Hair follicular keratinocyte (primary cell): Measurements from ENCODE around the gene ANXA4. TPM values are rescaled to one million over a fixed set of nuclear protein-coding genes. Genes with fewer than 3 reads are reported as not detected.

Source experiments
- total RNA-seq: library from RNA; depleted of rRNA; stranded (reverse); fragments of >200 nt; gene quantifications from 2 replicates; pipeline ENCODE4 v1.2.3, GENCODE V29; 2015

ANXA4 gene
- 51.6 and 54.0 TPM in 2 replicates for total RNA-seq

DNA sequence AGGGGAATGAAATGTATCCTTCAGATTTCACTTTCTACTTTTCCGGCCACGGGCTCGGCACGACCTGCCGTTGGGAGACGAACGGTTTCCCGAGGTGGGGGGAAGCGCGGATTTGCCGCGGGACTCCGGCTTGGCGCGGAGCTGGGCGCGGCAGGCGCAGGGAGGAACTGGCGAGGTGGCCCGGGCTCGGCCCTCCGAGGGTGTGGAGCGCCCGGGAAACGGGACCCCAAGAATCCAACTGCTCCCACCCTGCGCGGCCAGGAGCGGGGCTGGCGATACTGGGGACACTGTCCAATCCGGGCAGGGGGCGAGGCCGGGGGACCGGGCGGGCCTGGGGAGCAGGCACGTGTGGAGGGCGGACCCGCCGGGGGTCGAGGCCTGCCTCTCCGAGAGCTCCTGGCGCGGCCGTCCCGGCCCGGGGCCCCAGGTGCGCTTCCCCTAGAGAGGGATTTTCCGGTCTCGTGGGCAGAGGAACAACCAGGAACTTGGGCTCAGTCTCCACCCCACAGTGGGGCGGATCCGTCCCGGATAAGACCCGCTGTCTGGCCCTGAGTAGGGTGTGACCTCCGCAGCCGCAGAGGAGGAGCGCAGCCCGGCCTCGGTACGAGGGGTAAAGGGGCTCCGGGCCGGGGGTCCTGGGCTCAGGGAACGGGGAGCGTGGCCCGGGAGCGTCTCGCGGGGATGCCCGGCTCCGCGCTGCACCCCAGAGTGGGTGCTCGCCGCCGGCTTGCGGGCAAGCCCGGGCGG is at the start of gene ANXA4:
Gene ANXA4, plus strand, starts transcription at position 560 of the 747 bp plus-strand sequence. CDS start 39,432 bp downstream, outside the sequence.

DNA sequence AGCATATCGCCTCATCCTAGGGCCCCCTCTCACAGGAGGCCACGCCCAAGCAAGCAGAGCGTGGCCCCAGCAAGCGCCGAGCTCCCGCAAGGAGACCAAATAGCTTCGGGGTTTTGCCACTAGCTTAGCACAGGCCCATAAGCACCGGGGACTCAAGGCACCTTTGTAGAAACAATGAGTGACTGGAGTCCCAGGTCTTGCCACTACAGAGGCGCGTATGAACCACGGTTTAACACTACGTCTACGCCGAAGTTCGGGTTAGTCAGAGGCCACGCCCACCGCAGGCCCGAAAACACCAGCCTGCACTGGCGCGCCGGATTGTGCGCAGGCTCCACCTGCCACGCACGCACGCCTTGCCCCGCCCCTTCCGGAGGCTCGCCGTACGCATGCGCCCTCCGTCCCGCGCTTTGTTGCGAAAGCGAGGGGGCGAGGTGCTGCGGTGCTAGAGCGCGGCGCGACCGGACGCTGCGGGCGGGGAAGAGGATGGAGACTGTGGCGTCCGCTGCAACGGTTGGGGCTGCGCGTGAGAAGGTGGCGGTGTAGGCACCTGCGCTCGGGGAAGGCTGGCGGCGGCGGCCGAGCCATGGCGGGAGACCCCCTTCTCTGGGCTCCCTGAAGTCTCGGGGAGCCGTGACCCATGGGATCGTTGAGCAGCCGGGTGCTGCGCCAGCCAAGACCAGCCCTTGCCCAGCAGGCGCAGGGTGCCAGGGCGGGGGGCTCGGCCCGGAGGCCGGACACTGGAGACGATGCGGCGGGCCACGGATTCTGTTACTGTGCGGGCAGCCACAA is 87.5 kb downstream of the ANXA4 start, which contains the start of gene GMCL1:
Gene GMCL1, plus strand, starts transcription at position 405 of the 789 bp plus-strand sequence. Its CDS starts 233 bp downstream, at position 638.

Other genes with a start within 250 kb of the ANXA4 start
- gene AAK1, start 98.4 kb upstream of the ANXA4 start, total RNA-seq: 19.0 and 20.5 TPM in 2 replicates
- 11.1 and 12.8 TPM in 2 replicates for gene GMCL1, start 87.5 kb downstream of the ANXA4 start, total RNA-seq
- gene SNRNP27, start 151.8 kb downstream of the ANXA4 start, total RNA-seq: 50.9 and 53.3 TPM in 2 replicates
- 3.5 and 10.9 TPM in 2 replicates for gene MXD1, start 173.0 kb downstream of the ANXA4 start, total RNA-seq
- gene ASPRV1, start 219.5 kb downstream of the ANXA4 start, total RNA-seq: 0.19 and 0.62 TPM in 2 replicates